Measurements from ENCODE around the gene RAD23A. TPM values are rescaled to one million over a fixed set of nuclear protein-coding genes. Genes with fewer than 3 reads are reported as not detected.

Gene RAD23A
- total and polyA plus RNA-seq, 2 donors (not counting 3 experiments of a cell fraction or from before 2014, with no cell fraction given): 66.9 to 102 TPM

DNA sequence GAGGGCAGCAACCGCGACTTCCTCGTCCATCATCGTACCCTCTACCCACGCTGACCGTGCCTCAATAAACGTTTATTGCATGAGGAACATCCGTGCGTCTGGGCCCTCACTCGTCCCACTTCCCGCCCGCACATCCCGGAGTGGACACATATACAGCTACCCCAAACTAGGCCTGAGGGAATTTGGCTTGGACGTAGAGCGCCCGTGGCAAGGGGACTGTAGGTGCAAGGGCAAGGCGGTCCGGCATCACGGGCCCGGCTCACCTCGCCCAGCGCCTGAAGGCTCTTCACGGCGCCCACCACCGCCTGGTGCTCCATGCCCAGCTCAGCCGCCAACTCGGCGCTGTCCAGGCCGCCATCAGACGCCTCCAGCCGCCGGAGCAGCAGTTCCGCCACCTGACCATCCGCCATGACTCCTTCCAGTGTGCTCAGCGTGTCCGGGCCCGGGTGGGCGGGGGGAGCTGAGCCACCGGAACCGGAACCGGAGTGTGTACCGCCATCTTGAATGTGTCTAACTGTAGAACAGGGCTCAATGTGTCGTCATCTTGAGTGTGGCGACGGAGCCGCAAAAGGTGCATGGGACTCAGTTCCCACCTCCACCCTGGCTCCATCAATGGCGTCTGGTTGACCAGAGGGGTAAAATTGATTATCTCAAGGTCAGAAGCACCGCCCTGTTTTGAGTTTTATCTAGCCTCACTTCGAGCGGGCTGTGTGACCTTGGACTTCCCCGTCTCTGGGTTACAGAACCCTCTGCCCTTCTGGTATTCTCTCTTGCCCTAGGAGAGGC, 12.2 kb upstream of the RAD23A start, which contains the start of gene FARSA:
Gene FARSA (minus strand): TSS at position 425 of the 786 bp plus-strand sequence. CDS start 15 bp downstream, at position 410.
- Histone ChIP-seq H3K36me3 (ENCODE audit: control insufficient read depth in 2 of 2, extremely low read depth in 1 of 2, insufficient read depth in 2 of 2, low read length in 2 of 2) (peaks cover 6 to 15% of the 10 kb centered on the region in 2 experiments), H3K79me2 (ENCODE audit: control insufficient read depth, insufficient read depth, low read length) (peaks cover 21% of the 10 kb centered on the region), H3K4me3 (replicated peaks in 1 of 3; ENCODE audit: insufficient read depth in 1 of 3, low read depth in 1 of 3, low read length in 3 of 3) (peak within 1 kb of the TSS; percentile 26 to 82 (median 56)), H3K9me1 (replicated peaks; ENCODE audit: control insufficient read depth, extremely low read depth, insufficient read depth, low read length) (no peaks in the 10 kb centered on the region), H3K27me3 (ENCODE audit: control insufficient read depth in 2 of 2, insufficient read depth in 2 of 2, low read length in 2 of 2) (no peaks in the 10 kb centered on the region), H4K20me1 (replicated peaks; ENCODE audit: control insufficient read depth, extremely low read depth, insufficient read depth, low read length) (no peaks in the 10 kb centered on the region), H3K9ac (replicated peaks; ENCODE audit: extremely low read depth, insufficient read depth, low read length) (peak within 1 kb of the TSS; percentile 66), H3K4me1 (ENCODE audit: control insufficient read depth, extremely low read depth, insufficient read depth, low read length) (peaks cover 17% of the 10 kb centered on the region), H3K4me2 (ENCODE audit: insufficient read depth, low read length) (peak within 1 kb of the TSS; percentile 78), H3K27ac (ENCODE audit: insufficient read depth, low read depth, low read length) (peak within 1 kb of the TSS; percentile 27), H2AFZ (ENCODE audit: low read depth, low read length) (peak within 1 kb of the TSS; percentile 76), H3K9me3 (replicated peaks; ENCODE audit: control insufficient read depth, insufficient read depth, low read length) (no peaks in the 10 kb centered on the region)
- TF ChIP-seq POLR2AphosphoS5 (IDR thresholded peaks at IDR 0.05; ENCODE audit: insufficient read depth, low read depth, low read length): peak; percentile 97
- no peak for TF ChIP-seq JUN (IDR thresholded peaks at IDR 0.05; ENCODE audit: borderline replicate concordance, insufficient read depth, insufficient read length, low read depth)
- TF ChIP-seq, protein P1, sequence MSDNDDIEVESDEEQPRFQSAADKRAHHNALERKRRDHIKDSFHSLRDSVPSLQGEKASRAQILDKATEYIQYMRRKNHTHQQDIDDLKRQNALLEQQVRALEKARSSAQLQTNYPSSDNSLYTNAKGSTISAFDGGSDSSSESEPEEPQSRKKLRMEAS (IDR thresholded peaks at IDR 0.05; ENCODE audit: insufficient read depth, insufficient read length): peak; percentile 55
- TF ChIP-seq POLR2A (IDR thresholded peaks at IDR 0.05; ENCODE audit: low read depth, low read length): peak; percentile 93
- peak; percentile 94 for TF ChIP-seq MYC (IDR thresholded peaks at IDR 0.05; ENCODE audit: low read depth, low read length)
- BruUV-seq (replicated peaks): TSS peak; percentile 52
- intact Hi-C loops (cut with micrococcal nuclease) (loop anchor here (1.0 to 10.0 kb wide), 2 partner anchors 14 to 149 kb away; partner anchors contain the start of gene SYCE2), dilution Hi-C loops (cut with MboI; ENCODE audit: extremely low pct_ligation_motif_present, low sequenced_read_pairs) (no loop called here)
- DNase-seq (ENCODE audit: low read depth, low spot score): peak; percentile 94
- ChIA-PET POLR2A (interaction anchor here (2.2 kb wide), 1 partner anchor 14 kb away, joined by 6 read pairs; the partner anchor contains the start of gene SYCE2), CTCF (interaction anchor here (1.3 to 3.0 kb wide), 5 partner anchors 17 to 173 kb away, joined by 3 to 11 read pairs (median 3); partner anchors contain the start of gene GCDH)
- peak; percentile 99 for FAIRE-seq

DNA sequence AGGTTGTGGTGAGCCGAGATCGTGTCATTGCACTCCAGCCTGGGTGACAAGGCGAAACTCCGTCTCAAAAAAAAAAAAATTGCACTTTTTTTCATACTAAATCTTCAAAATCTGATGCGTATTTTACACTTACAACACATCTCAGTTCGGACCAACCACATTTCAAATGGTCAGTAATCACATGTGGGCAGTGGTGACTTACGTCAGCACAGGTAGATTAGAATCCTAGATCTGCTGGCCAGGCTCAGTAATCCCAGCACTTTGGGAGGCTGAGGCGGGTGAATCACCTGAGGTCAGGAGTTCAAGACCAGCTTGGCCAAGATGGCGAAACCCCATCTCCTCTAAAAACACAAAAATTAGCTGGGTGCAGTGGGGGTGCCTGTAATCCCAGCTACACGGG, 10.6 kb upstream of the RAD23A start:
- FAIRE-seq (no peak), DNase-seq (ENCODE audit: low read depth, low spot score) (no peak)
- Histone ChIP-seq H3K27ac (ENCODE audit: insufficient read depth, low read depth, low read length) (no peak overlapping the region), H3K9me3 (replicated peaks; ENCODE audit: control insufficient read depth, insufficient read depth, low read length) (no peaks in the 10 kb centered on the region), H2AFZ (ENCODE audit: low read depth, low read length) (no peak overlapping the region), H3K79me2 (ENCODE audit: control insufficient read depth, insufficient read depth, low read length) (peaks cover 37% of the 10 kb centered on the region), H3K9me1 (replicated peaks; ENCODE audit: control insufficient read depth, extremely low read depth, insufficient read depth, low read length) (no peaks in the 10 kb centered on the region), H3K9ac (replicated peaks; ENCODE audit: extremely low read depth, insufficient read depth, low read length) (no peak overlapping the region), H3K4me3 (replicated peaks in 1 of 3; ENCODE audit: insufficient read depth in 1 of 3, low read depth in 1 of 3, low read length in 3 of 3) (no peak overlapping the region), H3K36me3 (ENCODE audit: control insufficient read depth in 2 of 2, extremely low read depth in 1 of 2, insufficient read depth in 2 of 2, low read length in 2 of 2) (peaks cover 6 to 13% of the 10 kb centered on the region in 2 experiments), H3K4me1 (ENCODE audit: control insufficient read depth, extremely low read depth, insufficient read depth, low read length) (peaks cover 22% of the 10 kb centered on the region), H3K4me2 (ENCODE audit: insufficient read depth, low read length) (no peak overlapping the region), H3K27me3 (ENCODE audit: control insufficient read depth in 2 of 2, insufficient read depth in 2 of 2, low read length in 2 of 2) (no peaks in the 10 kb centered on the region), H4K20me1 (replicated peaks; ENCODE audit: control insufficient read depth, extremely low read depth, insufficient read depth, low read length) (no peaks in the 10 kb centered on the region)
- BruUV-seq (replicated peaks): no TSS peak
- ChIA-PET CTCF (no interaction called here), POLR2A (no interaction called here)
- intact Hi-C loops (cut with micrococcal nuclease) (loop anchor here (10.0 kb wide), 1 partner anchor 150 kb away; no protein-coding TSS in a partner anchor), dilution Hi-C loops (cut with MboI; ENCODE audit: extremely low pct_ligation_motif_present, low sequenced_read_pairs) (no loop called here)
- TF ChIP-seq POLR2A (IDR thresholded peaks at IDR 0.05; ENCODE audit: low read depth, low read length): no peak
- TF ChIP-seq POLR2AphosphoS5 (IDR thresholded peaks at IDR 0.05; ENCODE audit: insufficient read depth, low read depth, low read length): no peak
- no peak for TF ChIP-seq JUN (IDR thresholded peaks at IDR 0.05; ENCODE audit: borderline replicate concordance, insufficient read depth, insufficient read length, low read depth)
- TF ChIP-seq, protein P2, sequence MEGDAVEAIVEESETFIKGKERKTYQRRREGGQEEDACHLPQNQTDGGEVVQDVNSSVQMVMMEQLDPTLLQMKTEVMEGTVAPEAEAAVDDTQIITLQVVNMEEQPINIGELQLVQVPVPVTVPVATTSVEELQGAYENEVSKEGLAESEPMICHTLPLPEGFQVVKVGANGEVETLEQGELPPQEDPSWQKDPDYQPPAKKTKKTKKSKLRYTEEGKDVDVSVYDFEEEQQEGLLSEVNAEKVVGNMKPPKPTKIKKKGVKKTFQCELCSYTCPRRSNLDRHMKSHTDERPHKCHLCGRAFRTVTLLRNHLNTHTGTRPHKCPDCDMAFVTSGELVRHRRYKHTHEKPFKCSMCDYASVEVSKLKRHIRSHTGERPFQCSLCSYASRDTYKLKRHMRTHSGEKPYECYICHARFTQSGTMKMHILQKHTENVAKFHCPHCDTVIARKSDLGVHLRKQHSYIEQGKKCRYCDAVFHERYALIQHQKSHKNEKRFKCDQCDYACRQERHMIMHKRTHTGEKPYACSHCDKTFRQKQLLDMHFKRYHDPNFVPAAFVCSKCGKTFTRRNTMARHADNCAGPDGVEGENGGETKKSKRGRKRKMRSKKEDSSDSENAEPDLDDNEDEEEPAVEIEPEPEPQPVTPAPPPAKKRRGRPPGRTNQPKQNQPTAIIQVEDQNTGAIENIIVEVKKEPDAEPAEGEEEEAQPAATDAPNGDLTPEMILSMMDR (IDR thresholded peaks at IDR 0.05; ENCODE audit: extremely low read depth in 1 of 2, insufficient read depth in 1 of 2, low read depth in 1 of 2, low read length in 2 of 2): no peak
- TF ChIP-seq, protein P1 (IDR thresholded peaks at IDR 0.05; ENCODE audit: insufficient read depth, insufficient read length): no peak
- TF ChIP-seq FOS (IDR thresholded peaks at IDR 0.05; ENCODE audit: borderline replicate concordance, insufficient read depth, low read length): no peak
- TF ChIP-seq EZH2 (IDR thresholded peaks at IDR 0.05; ENCODE audit: borderline replicate concordance, low read depth, low read length, severe bottlenecking): no peak
